ENCODE results near the gene RALGPS1.

RALGPS1 gene

GRCh38 chr9:126933334-126933980, 18.9 kb downstream of the RALGPS1 start:
- H3K4me3 ChIP-seq (ENCODE audit: low read length), result no peak overlapping the region
- H3K9me2 ChIP-seq (replicated peaks; ENCODE audit: control insufficient read depth, low read length), result no peaks in the 10 kb centered on the region
- no peaks in the 10 kb centered on the region for H3K36me3 ChIP-seq (ENCODE audit: control insufficient read depth, low read length)
- H3K27ac ChIP-seq (ENCODE audit: low read depth, low read length), result no peak overlapping the region
- no peak overlapping the region for H3K4me2 ChIP-seq (ENCODE audit: low read length)
- no peaks in the 10 kb centered on the region for H3K4me1 ChIP-seq (ENCODE audit: control insufficient read depth, low read length)
- H3F3A ChIP-seq (ENCODE audit: control insufficient read depth, insufficient read depth), result no peaks in the 10 kb centered on the region
- H3K79me2 ChIP-seq (ENCODE audit: control insufficient read depth, low read length), result no peaks in the 10 kb centered on the region
- TF ChIP-seq CTCF (IDR thresholded peaks at IDR 0.05; ENCODE audit: low read depth, low read length, poor library complexity, severe bottlenecking) (peak; percentile 9), EZH2phosphoT487 (IDR thresholded peaks at IDR 0.05; ENCODE audit: borderline replicate concordance, low read length) (no peak)
- H3K9me3 ChIP-seq (ENCODE audit: control insufficient read depth, insufficient read depth, low read length), result no peaks in the 10 kb centered on the region
- no peaks in the 10 kb centered on the region for H3K27me3 ChIP-seq (ENCODE audit: control insufficient read depth, low read length)
- no peaks in the 10 kb centered on the region; the same call in 1 of the 2 replicates for H4K20me1 ChIP-seq (ENCODE audit: control insufficient read depth, insufficient read depth, low read depth, low read length)

DNA sequence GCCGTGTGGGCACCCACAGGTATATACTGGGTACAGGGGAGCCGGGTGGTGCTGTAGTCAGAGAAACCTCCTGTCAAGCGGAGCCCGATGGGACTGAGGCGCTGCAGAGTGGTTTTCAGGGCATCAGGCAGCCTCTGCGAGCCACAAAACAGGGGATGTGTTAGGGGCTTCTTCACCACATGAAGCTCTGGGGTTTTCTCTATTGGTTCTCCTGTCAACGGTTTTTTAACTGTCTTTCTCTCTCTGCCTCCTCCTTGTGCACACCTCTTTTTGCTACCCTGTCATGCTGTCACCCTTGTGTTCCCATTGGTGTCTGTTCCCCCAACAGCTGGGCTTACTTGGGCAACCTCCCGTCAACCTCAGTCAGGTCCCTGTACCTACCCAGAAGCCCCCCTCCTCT, 19.9 kb downstream of the RALGPS1 start:
- H3K9me2 ChIP-seq (replicated peaks; ENCODE audit: control insufficient read depth, low read length), result no peaks in the 10 kb centered on the region
- H3K79me2 ChIP-seq (ENCODE audit: control insufficient read depth, low read length), result no peaks in the 10 kb centered on the region
- no peaks in the 10 kb centered on the region for H3K27me3 ChIP-seq (ENCODE audit: control insufficient read depth, low read length)
- H3K27ac ChIP-seq (ENCODE audit: low read depth, low read length), result no peak overlapping the region
- H3K36me3 ChIP-seq (ENCODE audit: control insufficient read depth, low read length), result no peaks in the 10 kb centered on the region
- no peak overlapping the region for H3K4me3 ChIP-seq (ENCODE audit: low read length)
- no peaks in the 10 kb centered on the region for H3F3A ChIP-seq (ENCODE audit: control insufficient read depth, insufficient read depth)
- no peaks in the 10 kb centered on the region for H3K4me1 ChIP-seq (ENCODE audit: control insufficient read depth, low read length)
- H3K4me2 ChIP-seq (ENCODE audit: low read length), result no peak overlapping the region
- H4K20me1 ChIP-seq (ENCODE audit: control insufficient read depth, insufficient read depth, low read depth, low read length), result no peaks in the 10 kb centered on the region; the same call in 1 of the 2 replicates
- no peaks in the 10 kb centered on the region for H3K9me3 ChIP-seq (ENCODE audit: control insufficient read depth, insufficient read depth, low read length)
- TF ChIP-seq CTCF (IDR thresholded peaks at IDR 0.05; ENCODE audit: low read depth, low read length, poor library complexity, severe bottlenecking), result no peak
- TF ChIP-seq EZH2phosphoT487 (IDR thresholded peaks at IDR 0.05; ENCODE audit: borderline replicate concordance, low read length), result no peak

DNA sequence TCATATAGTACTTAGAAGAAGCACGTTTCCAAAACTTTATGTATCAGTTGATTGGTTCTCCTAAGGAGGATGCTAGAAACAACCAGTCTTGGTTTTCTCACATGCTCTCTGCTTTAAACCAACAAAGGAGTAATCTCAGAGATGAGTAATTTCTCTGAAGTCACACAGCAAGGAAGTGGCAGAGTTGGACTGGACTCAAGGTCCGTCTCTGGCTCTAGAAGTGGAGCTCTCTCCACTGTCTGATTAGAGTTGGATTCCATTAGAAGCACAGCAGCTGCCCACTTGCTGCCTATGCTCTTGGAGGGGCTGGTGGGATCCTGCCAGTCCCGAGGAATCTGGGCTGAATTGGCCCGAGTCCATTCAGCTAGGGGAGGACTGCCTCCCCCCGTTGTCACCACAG, 21.0 kb downstream of the RALGPS1 start:
- H3K4me1 ChIP-seq (ENCODE audit: control insufficient read depth, low read length), result no peaks in the 10 kb centered on the region
- H3K27me3 ChIP-seq (ENCODE audit: control insufficient read depth, low read length), result no peaks in the 10 kb centered on the region
- no peaks in the 10 kb centered on the region for H3K9me3 ChIP-seq (ENCODE audit: control insufficient read depth, insufficient read depth, low read length)
- H3K79me2 ChIP-seq (ENCODE audit: control insufficient read depth, low read length), result no peaks in the 10 kb centered on the region
- no peak overlapping the region for H3K4me3 ChIP-seq (ENCODE audit: low read length)
- no peaks in the 10 kb centered on the region; the same call in 1 of the 2 replicates for H4K20me1 ChIP-seq (ENCODE audit: control insufficient read depth, insufficient read depth, low read depth, low read length)
- H3K27ac ChIP-seq (ENCODE audit: low read depth, low read length), result no peak overlapping the region
- H3K9me2 ChIP-seq (replicated peaks; ENCODE audit: control insufficient read depth, low read length), result no peaks in the 10 kb centered on the region
- no peak for TF ChIP-seq CTCF (IDR thresholded peaks at IDR 0.05; ENCODE audit: low read depth, low read length, poor library complexity, severe bottlenecking)
- no peak for TF ChIP-seq EZH2phosphoT487 (IDR thresholded peaks at IDR 0.05; ENCODE audit: borderline replicate concordance, low read length)
- H3F3A ChIP-seq (ENCODE audit: control insufficient read depth, insufficient read depth), result no peaks in the 10 kb centered on the region
- no peaks in the 10 kb centered on the region for H3K36me3 ChIP-seq (ENCODE audit: control insufficient read depth, low read length)
- H3K4me2 ChIP-seq (ENCODE audit: low read length), result no peak overlapping the region

Data from DOHH2 (cell line).